ENCODE data around the gene H19. TPM values are rescaled to one million over a fixed set of nuclear protein-coding genes. Genes with fewer than 3 reads are reported as not detected.

The H19 gene
- total and polyA plus RNA-seq, 2 donors (not counting 1 experiment from before 2014, with no cell fraction given), result 1.8 to 8.9 TPM

- no peak overlapping the region for H3K4me2 ChIP-seq (ENCODE audit: extremely low read depth, insufficient read depth, low read length)
- TF ChIP-seq CTCF (conservative IDR thresholded peaks at IDR 0.05 in 1 of 2, IDR thresholded peaks at IDR 0.05 in 1 of 2; ENCODE audit: low read depth in 1 of 2, low read length in 2 of 2), result no peak
- no peak for TF ChIP-seq EZH2 (IDR thresholded peaks at IDR 0.05; ENCODE audit: low read length, missing control alignments)
- no peak overlapping the region for H3K9ac ChIP-seq (ENCODE audit: insufficient read depth, low read length)
- no peaks in the 10 kb centered on the region for H3K9me3 ChIP-seq (ENCODE audit: control insufficient read depth, insufficient read depth, low read depth, low read length)
- H3K79me2 ChIP-seq (ENCODE audit: control insufficient read depth, insufficient read depth, low read length), result no peaks in the 10 kb centered on the region
- no peak overlapping the region for H2AFZ ChIP-seq (ENCODE audit: low read length)
- no peaks in the 10 kb centered on the region for H3K4me1 ChIP-seq (ENCODE audit: control insufficient read depth, extremely low read depth, insufficient read depth, low read length)
- no peak overlapping the region for H3K4me3 ChIP-seq (replicated peaks in 1 of 4; ENCODE audit: control extremely low read depth in 1 of 4, insufficient read depth in 1 of 4, low read depth in 3 of 4, low read length in 4 of 4)
- no peaks in the 10 kb centered on the region for H3K27me3 ChIP-seq (ENCODE audit: control insufficient read depth, insufficient read depth, low read length)
- H3K36me3 ChIP-seq (ENCODE audit: control insufficient read depth, insufficient read depth, low read length), result no peaks in the 10 kb centered on the region
- no peaks in the 10 kb centered on the region for H4K20me1 ChIP-seq (ENCODE audit: control insufficient read depth, extremely low read depth, insufficient read depth, low read length)
- H3K27ac ChIP-seq (ENCODE audit: insufficient read depth, low read length), result no peak overlapping the region
- no peak for DNase-seq (ENCODE audit: low read depth in 2 of 2)
These were observed 32.7 kb downstream of the H19 start for GRCh38 chr11:1964955-1965354.

- DNase-seq (ENCODE audit: low read depth in 2 of 2), result no peak
- H3K36me3 ChIP-seq (ENCODE audit: control insufficient read depth, insufficient read depth, low read length), result no peaks in the 10 kb centered on the region
- no peaks in the 10 kb centered on the region for H3K4me1 ChIP-seq (ENCODE audit: control insufficient read depth, extremely low read depth, insufficient read depth, low read length)
- H3K4me3 ChIP-seq (replicated peaks in 1 of 4; ENCODE audit: control extremely low read depth in 1 of 4, insufficient read depth in 1 of 4, low read depth in 3 of 4, low read length in 4 of 4), result no peak overlapping the region
- H4K20me1 ChIP-seq (ENCODE audit: control insufficient read depth, extremely low read depth, insufficient read depth, low read length), result no peaks in the 10 kb centered on the region
- H3K79me2 ChIP-seq (ENCODE audit: control insufficient read depth, insufficient read depth, low read length), result no peaks in the 10 kb centered on the region
- no peak overlapping the region for H3K27ac ChIP-seq (ENCODE audit: insufficient read depth, low read length)
- no peak for TF ChIP-seq EZH2 (IDR thresholded peaks at IDR 0.05; ENCODE audit: low read length, missing control alignments)
- TF ChIP-seq CTCF (conservative IDR thresholded peaks at IDR 0.05 in 1 of 2, IDR thresholded peaks at IDR 0.05 in 1 of 2; ENCODE audit: low read depth in 1 of 2, low read length in 2 of 2), result no peak
- no peak overlapping the region for H3K9ac ChIP-seq (ENCODE audit: insufficient read depth, low read length)
- H3K9me3 ChIP-seq (ENCODE audit: control insufficient read depth, insufficient read depth, low read depth, low read length), result no peaks in the 10 kb centered on the region
- H3K27me3 ChIP-seq (ENCODE audit: control insufficient read depth, insufficient read depth, low read length), result no peaks in the 10 kb centered on the region
- no peak overlapping the region for H2AFZ ChIP-seq (ENCODE audit: low read length)
- no peak overlapping the region for H3K4me2 ChIP-seq (ENCODE audit: extremely low read depth, insufficient read depth, low read length)
These were observed 33.3 kb downstream of the H19 start for GRCh38 chr11:1964348-1964747.

- DNase-seq (ENCODE audit: low read depth in 2 of 2), result no peak
- H3K27me3 ChIP-seq (ENCODE audit: control insufficient read depth, insufficient read depth, low read length), result no peaks in the 10 kb centered on the region
- no peak overlapping the region for H3K4me3 ChIP-seq (replicated peaks in 1 of 4; ENCODE audit: control extremely low read depth in 1 of 4, insufficient read depth in 1 of 4, low read depth in 3 of 4, low read length in 4 of 4)
- no peaks in the 10 kb centered on the region for H3K36me3 ChIP-seq (ENCODE audit: control insufficient read depth, insufficient read depth, low read length)
- H4K20me1 ChIP-seq (ENCODE audit: control insufficient read depth, extremely low read depth, insufficient read depth, low read length), result no peaks in the 10 kb centered on the region
- H3K79me2 ChIP-seq (ENCODE audit: control insufficient read depth, insufficient read depth, low read length), result no peaks in the 10 kb centered on the region
- H3K4me1 ChIP-seq (ENCODE audit: control insufficient read depth, extremely low read depth, insufficient read depth, low read length), result no peaks in the 10 kb centered on the region
- TF ChIP-seq CTCF (conservative IDR thresholded peaks at IDR 0.05 in 1 of 2, IDR thresholded peaks at IDR 0.05 in 1 of 2; ENCODE audit: low read depth in 1 of 2, low read length in 2 of 2) (no peak), EZH2 (IDR thresholded peaks at IDR 0.05; ENCODE audit: low read length, missing control alignments) (no peak)
- H3K27ac ChIP-seq (ENCODE audit: insufficient read depth, low read length), result no peak overlapping the region
- H2AFZ ChIP-seq (ENCODE audit: low read length), result no peak overlapping the region
- no peak overlapping the region for H3K9ac ChIP-seq (ENCODE audit: insufficient read depth, low read length)
- no peaks in the 10 kb centered on the region for H3K9me3 ChIP-seq (ENCODE audit: control insufficient read depth, insufficient read depth, low read depth, low read length)
- no peak overlapping the region for H3K4me2 ChIP-seq (ENCODE audit: extremely low read depth, insufficient read depth, low read length)
These were observed 33.8 kb downstream of the H19 start for GRCh38 chr11:1963864-1964263.
